HEK293 (cell line): Measurements from ENCODE around the gene POLR2L.

Experiments used
- EGR2 ChIP-seq: fragments of 450-650 bp; formaldehyde crosslinking; IDR thresholded peaks from 2 replicates; pipeline ENCODE4 v1.5.1; 2016; ENCODE audit warnings: low read depth, missing biosample characterization, missing genetic modification characterization
- GLI2 ChIP-seq: fragments of 450-650 bp; formaldehyde crosslinking; IDR thresholded peaks from 2 replicates; pipeline ENCODE4; 2017; ENCODE audit warnings: missing biosample characterization, missing genetic modification characterization, low read depth, borderline replicate concordance
- IKZF3 ChIP-seq: fragments of 450-650 bp; IDR thresholded peaks from 2 replicates; pipeline ENCODE4 v1.5.0; 2018; ENCODE audit warnings: missing biosample characterization, mild to moderate bottlenecking, missing genetic modification characterization, moderate library complexity
- KLF1 ChIP-seq: fragments of 450-650 bp; formaldehyde crosslinking; IDR thresholded peaks from 2 replicates; pipeline ENCODE4 v1.5.1; 2016; ENCODE audit warnings: missing biosample characterization, missing genetic modification characterization
- KLF16 ChIP-seq: fragments of 450-650 bp; formaldehyde crosslinking; IDR thresholded peaks from 2 replicates; pipeline ENCODE4 v1.5.1; 2017; ENCODE audit warnings: missing biosample characterization, missing genetic modification characterization
- SALL2 ChIP-seq: fragments of 450-650 bp; formaldehyde crosslinking; IDR thresholded peaks from 2 replicates; pipeline ENCODE4 v1.5.0; 2017; ENCODE audit warnings: missing biosample characterization, mild to moderate bottlenecking, missing genetic modification characterization, borderline replicate concordance
- ZBTB20 ChIP-seq: fragments of 450-650 bp; formaldehyde crosslinking; IDR thresholded peaks from 2 replicates; pipeline ENCODE4 v1.5.1; 2016; ENCODE audit warnings: missing biosample characterization, missing genetic modification characterization
- ZBTB21 ChIP-seq: fragments of 450-650 bp; formaldehyde crosslinking; IDR thresholded peaks from 2 replicates; pipeline ENCODE4 v1.5.1; 2017; ENCODE audit warnings: missing biosample characterization, missing genetic modification characterization
- ZEB2 ChIP-seq: fragments of 450-650 bp; formaldehyde crosslinking; IDR thresholded peaks from 2 replicates; pipeline ENCODE4 v1.5.1; 2016; ENCODE audit warnings: missing biosample characterization, missing genetic modification characterization
- ZFP69B ChIP-seq: fragments of 450-650 bp; formaldehyde crosslinking; IDR thresholded peaks from 2 replicates; pipeline ENCODE4 v1.5.1; 2016; ENCODE audit warnings: missing biosample characterization, missing genetic modification characterization
- ZIC2 ChIP-seq: fragments of 450-650 bp; formaldehyde crosslinking; IDR thresholded peaks from 2 replicates; pipeline ENCODE4 v1.5.1; 2016; ENCODE audit warnings: missing biosample characterization, missing genetic modification characterization
- ZNF121 ChIP-seq: fragments of 450-650 bp; formaldehyde crosslinking; IDR thresholded peaks from 2 replicates; pipeline ENCODE4 v1.5.1; 2016; ENCODE audit warnings: missing biosample characterization, missing genetic modification characterization
- ZNF140 ChIP-seq: fragments of 450-650 bp; formaldehyde crosslinking; IDR thresholded peaks from 2 replicates; pipeline ENCODE4 v1.5.1; 2016; ENCODE audit warnings: missing biosample characterization, missing genetic modification characterization
- ZNF19 ChIP-seq: fragments of 450-650 bp; formaldehyde crosslinking; IDR thresholded peaks from 2 replicates; pipeline ENCODE4; 2016; ENCODE audit warnings: missing biosample characterization, missing genetic modification characterization, low read depth
- ZNF2 ChIP-seq: fragments of 450-650 bp; formaldehyde crosslinking; IDR thresholded peaks from 2 replicates; pipeline ENCODE4 v1.5.1; 2016; ENCODE audit warnings: missing biosample characterization, missing genetic modification characterization
- ZNF24 ChIP-seq: fragments of 450-650 bp; formaldehyde crosslinking; IDR thresholded peaks from 2 replicates; pipeline ENCODE4 v1.5.1; 2016; ENCODE audit warnings: missing biosample characterization, missing genetic modification characterization
- ZNF248 ChIP-seq: fragments of 450-650 bp; formaldehyde crosslinking; IDR thresholded peaks from 2 replicates; pipeline ENCODE4 v1.5.1; 2017; ENCODE audit warnings: missing biosample characterization, missing genetic modification characterization
- ZNF350 ChIP-seq: fragments of 450-650 bp; formaldehyde crosslinking; IDR thresholded peaks from 2 replicates; pipeline ENCODE4 v1.5.0; 2017; ENCODE audit warnings: missing biosample characterization, mild to moderate bottlenecking, missing genetic modification characterization
- ZNF558 ChIP-seq: fragments of 450-650 bp; formaldehyde crosslinking; IDR thresholded peaks from 2 replicates; pipeline ENCODE4 v1.5.1; 2016; ENCODE audit warnings: missing biosample characterization, missing genetic modification characterization
- ZNF585B ChIP-seq: fragments of 450-650 bp; formaldehyde crosslinking; IDR thresholded peaks from 2 replicates; pipeline ENCODE4 v1.5.1; 2016; ENCODE audit warnings: missing biosample characterization, missing genetic modification characterization
- ZNF596 ChIP-seq: fragments of 450-650 bp; IDR thresholded peaks from 2 replicates; pipeline ENCODE4 v1.5.0; 2018; ENCODE audit warnings: missing biosample characterization, mild to moderate bottlenecking, missing genetic modification characterization, moderate library complexity
- ZNF626 ChIP-seq: fragments of 450-650 bp; sonication (Bioruptor Pico); formaldehyde crosslinking; IDR thresholded peaks from 2 replicates; pipeline ENCODE4 v1.5.1; 2018; ENCODE audit warnings: missing biosample characterization, missing genetic modification characterization, inconsistent platforms
- ZNF76 ChIP-seq: fragments of 450-650 bp; formaldehyde crosslinking; IDR thresholded peaks from 2 replicates; pipeline ENCODE4; 2016; ENCODE audit warnings: low read depth, missing biosample characterization, missing genetic modification characterization, borderline replicate concordance
- ZNF792 ChIP-seq: fragments of 450-650 bp; formaldehyde crosslinking; IDR thresholded peaks from 2 replicates; pipeline ENCODE4 v1.5.1; 2016; ENCODE audit warnings: missing biosample characterization, missing genetic modification characterization
- ZSCAN30 ChIP-seq: fragments of 450-650 bp; IDR thresholded peaks from 2 replicates; pipeline ENCODE4 v1.5.1; 2018; ENCODE audit warnings: missing biosample characterization, mild to moderate bottlenecking, missing genetic modification characterization, moderate library complexity
- TF ChIP-seq, protein P1 (sequence below): fragments of 450-650 bp; formaldehyde crosslinking; conservative IDR thresholded peaks from 2 replicates; pipeline ENCODE4 v1.5.1; 2016; ENCODE audit warnings: low read depth, missing biosample characterization, missing genetic modification characterization
- TF ChIP-seq, protein P2 (sequence below): fragments of 450-650 bp; formaldehyde crosslinking; IDR thresholded peaks from 2 replicates; pipeline ENCODE4 v1.5.1; 2016; ENCODE audit warnings: missing biosample characterization, missing genetic modification characterization
- TF ChIP-seq, protein P3 (sequence below): fragments of 450-650 bp; formaldehyde crosslinking; IDR thresholded peaks from 2 replicates; pipeline ENCODE4 v1.5.1; 2016; ENCODE audit warnings: missing biosample characterization, missing genetic modification characterization
- TF ChIP-seq, protein P4 (sequence below): fragments of 450-650 bp; formaldehyde crosslinking; IDR thresholded peaks from 2 replicates; pipeline ENCODE4 v1.5.1; 2016; ENCODE audit warnings: missing biosample characterization, missing genetic modification characterization
- TF ChIP-seq, protein P5 (sequence below): fragments of 450-650 bp; formaldehyde crosslinking; IDR thresholded peaks from 2 replicates; pipeline ENCODE4 v1.5.1; 2016; ENCODE audit warnings: missing biosample characterization, missing genetic modification characterization

Gene POLR2L

DNA sequence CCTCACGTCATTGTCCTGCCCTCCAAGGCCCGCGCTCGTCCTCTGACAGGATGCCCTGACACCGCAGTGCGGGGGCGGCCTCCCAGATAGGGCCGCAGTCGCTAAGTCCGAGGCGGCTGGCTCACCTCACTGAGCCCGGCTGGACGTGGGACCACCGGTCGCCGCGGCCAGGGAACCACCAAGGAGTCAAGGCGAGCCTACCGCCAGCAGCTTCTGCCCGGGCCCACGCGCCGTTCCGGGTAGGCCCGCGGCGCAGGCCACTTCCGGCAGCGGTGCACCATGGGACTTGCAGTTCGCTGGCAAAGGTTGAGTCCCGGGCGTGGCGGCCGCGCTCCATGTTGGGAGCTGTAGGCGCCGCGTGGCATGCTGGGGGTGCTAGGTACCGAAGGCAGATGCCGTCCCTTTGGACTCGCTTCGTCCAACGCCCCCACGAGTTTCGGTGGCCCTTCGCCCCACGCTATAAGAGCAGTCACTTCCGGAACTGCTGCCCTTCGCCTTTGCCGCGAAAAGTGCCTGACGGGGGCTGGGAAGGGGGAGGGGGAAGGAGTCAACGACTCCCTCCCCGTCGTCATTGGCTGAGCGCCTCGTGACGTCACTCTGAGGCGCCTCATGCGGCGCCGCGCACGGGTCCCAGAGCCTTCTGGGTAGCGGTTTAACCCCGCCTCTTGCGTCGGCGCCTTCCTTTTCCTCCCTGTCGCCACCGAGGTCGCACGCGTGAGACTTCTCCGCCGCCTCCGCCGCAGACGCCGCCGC is 32.9 kb downstream of the POLR2L start, which contains the start of gene RPLP2 (continued):
- TF ChIP-seq ZNF121, result no peak
- TF ChIP-seq, protein P1, sequence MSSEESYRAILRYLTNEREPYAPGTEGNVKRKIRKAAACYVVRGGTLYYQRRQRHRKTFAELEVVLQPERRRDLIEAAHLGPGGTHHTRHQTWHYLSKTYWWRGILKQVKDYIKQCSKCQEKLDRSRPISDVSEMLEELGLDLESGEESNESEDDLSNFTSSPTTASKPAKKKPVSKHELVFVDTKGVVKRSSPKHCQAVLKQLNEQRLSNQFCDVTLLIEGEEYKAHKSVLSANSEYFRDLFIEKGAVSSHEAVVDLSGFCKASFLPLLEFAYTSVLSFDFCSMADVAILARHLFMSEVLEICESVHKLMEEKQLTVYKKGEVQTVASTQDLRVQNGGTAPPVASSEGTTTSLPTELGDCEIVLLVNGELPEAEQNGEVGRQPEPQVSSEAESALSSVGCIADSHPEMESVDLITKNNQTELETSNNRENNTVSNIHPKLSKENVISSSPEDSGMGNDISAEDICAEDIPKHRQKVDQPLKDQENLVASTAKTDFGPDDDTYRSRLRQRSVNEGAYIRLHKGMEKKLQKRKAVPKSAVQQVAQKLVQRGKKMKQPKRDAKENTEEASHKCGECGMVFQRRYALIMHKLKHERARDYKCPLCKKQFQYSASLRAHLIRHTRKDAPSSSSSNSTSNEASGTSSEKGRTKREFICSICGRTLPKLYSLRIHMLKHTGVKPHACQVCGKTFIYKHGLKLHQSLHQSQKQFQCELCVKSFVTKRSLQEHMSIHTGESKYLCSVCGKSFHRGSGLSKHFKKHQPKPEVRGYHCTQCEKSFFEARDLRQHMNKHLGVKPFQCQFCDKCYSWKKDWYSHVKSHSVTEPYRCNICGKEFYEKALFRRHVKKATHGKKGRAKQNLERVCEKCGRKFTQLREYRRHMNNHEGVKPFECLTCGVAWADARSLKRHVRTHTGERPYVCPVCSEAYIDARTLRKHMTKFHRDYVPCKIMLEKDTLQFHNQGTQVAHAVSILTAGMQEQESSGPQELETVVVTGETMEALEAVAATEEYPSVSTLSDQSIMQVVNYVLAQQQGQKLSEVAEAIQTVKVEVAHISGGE (tag by site-specific recombination), result peak; percentile 95
- TF ChIP-seq ZNF19, result no peak
- TF ChIP-seq, protein P2, sequence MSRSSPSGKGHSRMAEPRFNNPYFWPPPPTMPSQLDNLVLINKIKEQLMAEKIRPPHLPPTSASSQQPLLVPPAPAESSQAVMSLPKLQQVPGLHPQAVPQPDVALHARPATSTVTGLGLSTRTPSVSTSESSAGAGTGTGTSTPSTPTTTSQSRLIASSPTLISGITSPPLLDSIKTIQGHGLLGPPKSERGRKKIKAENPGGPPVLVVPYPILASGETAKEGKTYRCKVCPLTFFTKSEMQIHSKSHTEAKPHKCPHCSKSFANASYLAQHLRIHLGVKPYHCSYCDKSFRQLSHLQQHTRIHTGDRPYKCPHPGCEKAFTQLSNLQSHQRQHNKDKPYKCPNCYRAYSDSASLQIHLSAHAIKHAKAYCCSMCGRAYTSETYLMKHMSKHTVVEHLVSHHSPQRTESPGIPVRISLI (tag by site-specific recombination), result no peak
- peak; percentile 99 for TF ChIP-seq ZNF76 (tag by site-specific recombination)
- TF ChIP-seq SALL2 (tag by site-specific recombination), result no peak
- no peak for TF ChIP-seq ZNF350 (tag by site-specific recombination)
- no peak for TF ChIP-seq ZNF585B (tag by site-specific recombination)
- 0 out of 2 replicates have a peak, but pooled peaks have one; percentile 24 for TF ChIP-seq ZIC2 (tag by site-specific recombination)
- TF ChIP-seq, protein P3, sequence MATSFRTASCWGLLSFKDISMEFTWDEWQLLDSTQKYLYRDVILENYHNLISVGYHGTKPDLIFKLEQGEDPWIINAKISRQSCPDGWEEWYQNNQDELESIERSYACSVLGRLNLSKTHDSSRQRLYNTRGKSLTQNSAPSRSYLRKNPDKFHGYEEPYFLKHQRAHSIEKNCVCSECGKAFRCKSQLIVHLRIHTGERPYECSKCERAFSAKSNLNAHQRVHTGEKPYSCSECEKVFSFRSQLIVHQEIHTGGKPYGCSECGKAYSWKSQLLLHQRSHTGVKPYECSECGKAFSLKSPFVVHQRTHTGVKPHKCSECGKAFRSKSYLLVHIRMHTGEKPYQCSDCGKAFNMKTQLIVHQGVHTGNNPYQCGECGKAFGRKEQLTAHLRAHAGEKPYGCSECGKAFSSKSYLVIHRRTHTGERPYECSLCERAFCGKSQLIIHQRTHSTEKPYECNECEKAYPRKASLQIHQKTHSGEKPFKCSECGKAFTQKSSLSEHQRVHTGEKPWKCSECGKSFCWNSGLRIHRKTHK (tag by site-specific recombination), result no peak
- TF ChIP-seq ZNF248 (tag by site-specific recombination), result no peak
- TF ChIP-seq ZSCAN30 (tag by site-specific recombination), result 0 out of 2 replicates have a peak, but pooled peaks have one; percentile 53
- TF ChIP-seq ZNF140 (tag by site-specific recombination), result no peak
- peak; percentile 92 for TF ChIP-seq ZBTB21 (tag by site-specific recombination)
- TF ChIP-seq, protein P4, sequence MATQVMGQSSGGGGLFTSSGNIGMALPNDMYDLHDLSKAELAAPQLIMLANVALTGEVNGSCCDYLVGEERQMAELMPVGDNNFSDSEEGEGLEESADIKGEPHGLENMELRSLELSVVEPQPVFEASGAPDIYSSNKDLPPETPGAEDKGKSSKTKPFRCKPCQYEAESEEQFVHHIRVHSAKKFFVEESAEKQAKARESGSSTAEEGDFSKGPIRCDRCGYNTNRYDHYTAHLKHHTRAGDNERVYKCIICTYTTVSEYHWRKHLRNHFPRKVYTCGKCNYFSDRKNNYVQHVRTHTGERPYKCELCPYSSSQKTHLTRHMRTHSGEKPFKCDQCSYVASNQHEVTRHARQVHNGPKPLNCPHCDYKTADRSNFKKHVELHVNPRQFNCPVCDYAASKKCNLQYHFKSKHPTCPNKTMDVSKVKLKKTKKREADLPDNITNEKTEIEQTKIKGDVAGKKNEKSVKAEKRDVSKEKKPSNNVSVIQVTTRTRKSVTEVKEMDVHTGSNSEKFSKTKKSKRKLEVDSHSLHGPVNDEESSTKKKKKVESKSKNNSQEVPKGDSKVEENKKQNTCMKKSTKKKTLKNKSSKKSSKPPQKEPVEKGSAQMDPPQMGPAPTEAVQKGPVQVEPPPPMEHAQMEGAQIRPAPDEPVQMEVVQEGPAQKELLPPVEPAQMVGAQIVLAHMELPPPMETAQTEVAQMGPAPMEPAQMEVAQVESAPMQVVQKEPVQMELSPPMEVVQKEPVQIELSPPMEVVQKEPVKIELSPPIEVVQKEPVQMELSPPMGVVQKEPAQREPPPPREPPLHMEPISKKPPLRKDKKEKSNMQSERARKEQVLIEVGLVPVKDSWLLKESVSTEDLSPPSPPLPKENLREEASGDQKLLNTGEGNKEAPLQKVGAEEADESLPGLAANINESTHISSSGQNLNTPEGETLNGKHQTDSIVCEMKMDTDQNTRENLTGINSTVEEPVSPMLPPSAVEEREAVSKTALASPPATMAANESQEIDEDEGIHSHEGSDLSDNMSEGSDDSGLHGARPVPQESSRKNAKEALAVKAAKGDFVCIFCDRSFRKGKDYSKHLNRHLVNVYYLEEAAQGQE (tag by site-specific recombination), result no peak
- TF ChIP-seq IKZF3 (tag by site-specific recombination), result no peak
- TF ChIP-seq ZNF558 (tag by site-specific recombination), result no peak
- TF ChIP-seq KLF16 (tag by site-specific recombination), result peak; percentile 75
- no peak for TF ChIP-seq ZNF596 (tag by site-specific recombination)
- peak; percentile 67 for TF ChIP-seq EGR2
- no peak for TF ChIP-seq GLI2 (tag by site-specific recombination)
- peak; percentile 66 for TF ChIP-seq KLF1 (tag by site-specific recombination)
- TF ChIP-seq ZNF792, result no peak
- TF ChIP-seq, protein P5, sequence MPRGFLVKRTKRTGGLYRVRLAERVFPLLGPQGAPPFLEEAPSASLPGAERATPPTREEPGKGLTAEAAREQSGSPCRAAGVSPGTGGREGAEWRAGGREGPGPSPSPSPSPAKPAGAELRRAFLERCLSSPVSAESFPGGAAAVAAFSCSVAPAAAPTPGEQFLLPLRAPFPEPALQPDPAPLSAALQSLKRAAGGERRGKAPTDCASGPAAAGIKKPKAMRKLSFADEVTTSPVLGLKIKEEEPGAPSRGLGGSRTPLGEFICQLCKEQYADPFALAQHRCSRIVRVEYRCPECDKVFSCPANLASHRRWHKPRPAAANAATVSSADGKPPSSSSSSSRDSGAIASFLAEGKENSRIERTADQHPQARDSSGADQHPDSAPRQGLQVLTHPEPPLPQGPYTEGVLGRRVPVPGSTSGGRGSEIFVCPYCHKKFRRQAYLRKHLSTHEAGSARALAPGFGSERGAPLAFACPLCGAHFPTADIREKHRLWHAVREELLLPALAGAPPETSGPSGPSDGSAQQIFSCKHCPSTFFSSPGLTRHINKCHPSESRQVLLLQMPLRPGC (tag by site-specific recombination), result peak; percentile 33; the same call in 1 of the 2 replicates
- TF ChIP-seq ZNF2, result no peak
- peak; percentile 94; the same call in 1 of the 2 replicates for TF ChIP-seq ZFP69B (tag by site-specific recombination)
- peak; percentile 98 for TF ChIP-seq ZBTB20
- peak; percentile 65; the same call in 1 of the 2 replicates for TF ChIP-seq ZNF24
- peak; percentile 93 for TF ChIP-seq ZEB2 (tag by site-specific recombination)
- no peak for TF ChIP-seq ZNF626 (tag by site-specific recombination)
